ENCODE measurements around the gene ISG15.
"Not testable (repeated sequence)": the region's sequence is repeated elsewhere in the genome, so short reads cannot be mapped to it uniquely, and the experiment has no call there.

ISG15 gene

GRCh38 chr1:975896-976683 lies 37.2 kb upstream of the ISG15 start:
- peak; percentile 73 for DNase-seq

GRCh38 chr1:976791-977190 lies 36.5 kb upstream of the ISG15 start:
- DNase-seq, result not testable (repeated sequence)

GRCh38 chr1:978069-978834 lies 35.0 kb upstream of the ISG15 start:
- no peak for DNase-seq

GRCh38 chr1:978835-979743 lies 34.2 kb upstream of the ISG15 start:
- no peak for DNase-seq

GRCh38 chr1:979744-980072 lies 33.6 kb upstream of the ISG15 start:
- DNase-seq, result no peak

- no peak for DNase-seq
These were observed 33.1 kb upstream of the ISG15 start for GRCh38 chr1:980137-980571.

GRCh38 chr1:980602-981395 lies 32.5 kb upstream of the ISG15 start:
- no peak for DNase-seq

- DNase-seq, result no peak
These were observed 31.8 kb upstream of the ISG15 start for GRCh38 chr1:981491-981954.

GRCh38 chr1:981955-982558 lies 31.2 kb upstream of the ISG15 start, which contains the start of gene PERM1:
Gene PERM1, minus strand, starts transcription at chr1:982093. Its CDS starts 1,064 bp downstream, at chr1:981029.
- DNase-seq, result no peak

GRCh38 chr1:982765-983436 lies 30.4 kb upstream of the ISG15 start:
- no peak for DNase-seq

- peak; percentile 83 for DNase-seq
These were observed 29.4 kb upstream of the ISG15 start for GRCh38 chr1:983798-984475.

GRCh38 chr1:984476-984814 lies 28.9 kb upstream of the ISG15 start:
- no peak for DNase-seq

- DNase-seq, result no peak
These were observed 28.2 kb upstream of the ISG15 start for GRCh38 chr1:985126-985525.

GRCh38 chr1:988061-988460 lies 25.2 kb upstream of the ISG15 start:
- not testable (repeated sequence) for DNase-seq

GRCh38 chr1:991275-991674 lies 22.0 kb upstream of the ISG15 start:
- not testable (repeated sequence) for DNase-seq

- no peak for DNase-seq
These were observed 21.4 kb upstream of the ISG15 start for GRCh38 chr1:991895-992294.

GRCh38 chr1:992362-992761 lies 20.9 kb upstream of the ISG15 start:
- no peak for DNase-seq

GRCh38 chr1:993379-993995 lies 19.8 kb upstream of the ISG15 start:
- DNase-seq, result no peak

GRCh38 chr1:994546-994945 lies 18.8 kb upstream of the ISG15 start:
- not testable (repeated sequence) for DNase-seq

Data from right forelimb (tissue), 1 donor.